Right cardiac atrium (tissue), 5 donors: Measurements from ENCODE around the gene MAGEC1. TPM values are rescaled to one million over a fixed set of nuclear protein-coding genes. Genes with fewer than 3 reads are reported as not detected.
"Not testable (repeated sequence)": the region's sequence is repeated elsewhere in the genome, so short reads cannot be mapped to it uniquely, and the experiment has no call there.

ENCODE experiments used
- ATAC-seq, 2 donors: fragments of 200-7000 bp; cut with Tn5 transposase; one replicate each; pipeline versions ENCODE4 v1.8.0 to v1.9.1; 2020; ENCODE audit warnings: moderate library complexity in 2 of 2, mild to moderate bottlenecking in 1 of 2
- DNase-seq, 3 donors: peaks; one replicate each; pipeline ENCODE4 v3.0.0-alpha.2; 2020
- H3K27ac ChIP-seq: one replicate; pipeline ENCODE4 v1.5.1; 2013; ENCODE audit warnings: mild to moderate bottlenecking, low read length, control low read depth, moderate library complexity
- H3K27me3 ChIP-seq: one replicate; pipeline ENCODE4 v1.6.1; 2013; ENCODE audit not compliant: control insufficient read depth, insufficient read depth
- H3K4me1 ChIP-seq: one replicate; pipeline ENCODE4 v1.6.1; 2013; ENCODE audit warnings: low read length; ENCODE audit not compliant: control insufficient read depth, insufficient read depth
- H3K4me3 ChIP-seq: one replicate; pipeline ENCODE4 v1.5.1; 2013; ENCODE audit warnings: low read length, control low read depth
- H3K9me3 ChIP-seq: one replicate; pipeline ENCODE4 v1.6.1; 2013; ENCODE audit warnings: low read length; ENCODE audit not compliant: control insufficient read depth
- WGBS: extraction: QIAGEN DNeasy Blood & Tissue Kit; methylation state at CpG from one replicate; pipeline ENCODE4 v1.1.7; 2013; 5-methylcytosine and 5-hydroxymethylcytosine counted together
- intact Hi-C, 4 donors: fragments of 100-400 bp; cut with DNase I; formaldehyde crosslinking; loops; one replicate each; pipeline versions ENCODE4 v1.11.0 to v1.14.0; 2022 to 2023
- long read RNA-seq, 4 donors: library from polyadenylated mRNA; unstranded; transcript quantifications; one replicate each; pipeline ENCODE4 v2.0.0, GENCODE V29; 2020 to 2021
- polyA plus RNA-seq: library from polyadenylated mRNA; stranded (reverse); fragments of 200-250 nt; gene quantifications from one replicate; pipeline ENCODE4 v1.2.3, GENCODE V29; 2013
- total RNA-seq, 4 donors: library from RNA; stranded (reverse); fragmentation: NEBNext Ultra II Directional; extraction: Animal tissue kit (Norgen Biotek cat#: 25700); gene quantifications; one replicate each; pipeline ENCODE4 v1.2.1, GENCODE V29; 2021
- donor health status: healthy with polysubstance abuse.
- donor health status: DM: no; HTN: yes; CAD: no.
- donor health status: DM: no; HTN: no; CAD: no.
- donor health status: DM: no; HTN: yes; CAD: no; lungs with severe emphysema.
- donor health status: DM: yes; HTN: yes; CAD: no.

MAGEC1 gene, protein sequence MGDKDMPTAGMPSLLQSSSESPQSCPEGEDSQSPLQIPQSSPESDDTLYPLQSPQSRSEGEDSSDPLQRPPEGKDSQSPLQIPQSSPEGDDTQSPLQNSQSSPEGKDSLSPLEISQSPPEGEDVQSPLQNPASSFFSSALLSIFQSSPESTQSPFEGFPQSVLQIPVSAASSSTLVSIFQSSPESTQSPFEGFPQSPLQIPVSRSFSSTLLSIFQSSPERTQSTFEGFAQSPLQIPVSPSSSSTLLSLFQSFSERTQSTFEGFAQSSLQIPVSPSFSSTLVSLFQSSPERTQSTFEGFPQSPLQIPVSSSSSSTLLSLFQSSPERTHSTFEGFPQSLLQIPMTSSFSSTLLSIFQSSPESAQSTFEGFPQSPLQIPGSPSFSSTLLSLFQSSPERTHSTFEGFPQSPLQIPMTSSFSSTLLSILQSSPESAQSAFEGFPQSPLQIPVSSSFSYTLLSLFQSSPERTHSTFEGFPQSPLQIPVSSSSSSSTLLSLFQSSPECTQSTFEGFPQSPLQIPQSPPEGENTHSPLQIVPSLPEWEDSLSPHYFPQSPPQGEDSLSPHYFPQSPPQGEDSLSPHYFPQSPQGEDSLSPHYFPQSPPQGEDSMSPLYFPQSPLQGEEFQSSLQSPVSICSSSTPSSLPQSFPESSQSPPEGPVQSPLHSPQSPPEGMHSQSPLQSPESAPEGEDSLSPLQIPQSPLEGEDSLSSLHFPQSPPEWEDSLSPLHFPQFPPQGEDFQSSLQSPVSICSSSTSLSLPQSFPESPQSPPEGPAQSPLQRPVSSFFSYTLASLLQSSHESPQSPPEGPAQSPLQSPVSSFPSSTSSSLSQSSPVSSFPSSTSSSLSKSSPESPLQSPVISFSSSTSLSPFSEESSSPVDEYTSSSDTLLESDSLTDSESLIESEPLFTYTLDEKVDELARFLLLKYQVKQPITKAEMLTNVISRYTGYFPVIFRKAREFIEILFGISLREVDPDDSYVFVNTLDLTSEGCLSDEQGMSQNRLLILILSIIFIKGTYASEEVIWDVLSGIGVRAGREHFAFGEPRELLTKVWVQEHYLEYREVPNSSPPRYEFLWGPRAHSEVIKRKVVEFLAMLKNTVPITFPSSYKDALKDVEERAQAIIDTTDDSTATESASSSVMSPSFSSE
- total RNA-seq = not detected
- polyA plus RNA-seq = not detected
- long read RNA-seq, donor 1 = 0 reads
- long read RNA-seq, donor 2 = 0 reads
- long read RNA-seq, donor 3 = 0 reads
- long read RNA-seq, donor 4 = 0 reads

- 94% methylated on average over 24 of the region's 25 CpGs for WGBS
- DNase-seq (no peak), ATAC-seq (no peak)
- Histone ChIP-seq H3K9me3 (no peaks in the 10 kb centered on the region), H3K27ac (no peak within 1 kb of the TSS), H3K4me1 (no peaks in the 10 kb centered on the region), H3K4me3 (no peak within 1 kb of the TSS), H3K27me3 (no peaks in the 10 kb centered on the region)
- intact Hi-C loops = no loop called here
These were observed at the start of gene MAGEC1 for GRCh38 chrX:141903400-141904155. MAGEC1 (plus strand) TSS chrX:141903894; CDS start chrX:141905073, 1,179 bp downstream.

DNA sequence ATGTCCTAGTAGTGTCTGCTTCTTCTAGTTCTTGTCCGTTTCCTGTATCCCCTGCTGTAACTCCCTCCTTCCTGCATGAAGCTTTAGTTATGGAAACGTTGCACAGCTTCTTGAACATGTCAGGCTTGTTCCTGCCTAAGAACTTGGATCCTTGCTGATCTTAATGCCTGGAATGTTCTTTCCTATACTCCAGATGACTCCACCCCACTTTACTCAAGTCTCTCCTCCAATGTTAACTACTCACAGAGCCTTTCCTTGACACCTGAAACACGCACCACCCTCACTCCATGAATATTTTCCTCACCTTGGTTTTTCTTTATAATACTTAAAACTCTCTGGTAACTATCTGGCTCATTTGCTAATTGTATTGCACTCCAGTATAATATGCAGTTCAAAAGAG lies 46.2 kb upstream of the MAGEC1 start:
- Histone ChIP-seq H3K27me3 (no peaks in the 10 kb centered on the region), H3K4me3 (no peak overlapping the region), H3K9me3 (no peaks in the 10 kb centered on the region), H3K4me1 (no peaks in the 10 kb centered on the region), H3K27ac (no peak overlapping the region)
- DNase-seq = no peak
- whole genome bisulfite sequencing = 49% methylated on average over 3 of the region's 3 CpGs
- intact Hi-C loops = no loop called here
- ATAC-seq = no peak

GRCh38 chrX:141879616-141880015 lies 24.1 kb upstream of the MAGEC1 start:
- no peaks in the 10 kb centered on the region for H3K9me3 ChIP-seq
- intact Hi-C loops = no loop called here
- DNase-seq (no peak), ATAC-seq (no peak)
- no peaks in the 10 kb centered on the region for H3K27me3 ChIP-seq
- H3K4me3 ChIP-seq = no peak overlapping the region
- H3K27ac ChIP-seq = no peak overlapping the region
- H3K4me1 ChIP-seq = peaks cover 1% of the 10 kb centered on the region
- WGBS = 73% methylated on average over 5 of the region's 5 CpGs

- H3K27ac ChIP-seq, intact Hi-C loops, H3K4me3 ChIP-seq, H3K4me1 ChIP-seq, ATAC-seq, H3K9me3 ChIP-seq, H3K27me3 ChIP-seq, DNase-seq: not testable (repeated sequence)
- WGBS = 74% methylated on average over 5 of the region's 5 CpGs
These were observed 14.9 kb upstream of the MAGEC1 start for GRCh38 chrX:141888811-141889210.

DNA sequence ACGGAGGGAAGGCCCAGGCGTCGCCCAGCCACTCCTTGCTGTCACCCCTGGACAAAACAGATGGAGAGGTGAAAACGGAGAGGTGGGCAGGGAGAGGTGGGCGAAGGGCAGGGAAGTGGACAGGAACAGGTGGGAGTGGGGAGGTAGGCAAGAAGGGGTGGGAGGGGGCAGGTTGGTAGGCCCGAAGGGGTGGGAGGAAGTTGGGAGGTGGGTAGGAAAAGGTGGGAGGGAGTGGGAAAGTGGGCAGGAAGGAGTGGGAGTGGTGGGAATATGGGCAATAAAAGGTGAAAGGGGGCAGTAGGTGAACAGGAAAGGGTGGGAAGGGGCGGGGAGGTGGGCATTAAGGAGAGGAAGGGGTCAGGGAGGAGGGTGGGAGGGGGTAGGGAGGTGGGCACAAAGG lies 9.0 kb upstream of the MAGEC1 start:
- Histone ChIP-seq H3K9me3 (no peaks in the 10 kb centered on the region), H3K4me3 (no peak overlapping the region), H3K27ac (no peak overlapping the region), H3K4me1 (no peaks in the 10 kb centered on the region), H3K27me3 (no peaks in the 10 kb centered on the region)
- WGBS = 84% methylated on average over 7 of the region's 7 CpGs
- no peak for DNase-seq
- intact Hi-C loops = no loop called here
- no peak for ATAC-seq

- DNase-seq = no peak
- ATAC-seq = no peak
- Histone ChIP-seq H3K4me3 (no peak overlapping the region), H3K27me3 (no peaks in the 10 kb centered on the region), H3K9me3 (no peaks in the 10 kb centered on the region), H3K4me1 (no peaks in the 10 kb centered on the region), H3K27ac (no peak overlapping the region)
- 88% methylated on average over 2 of the region's 2 CpGs for WGBS
- intact Hi-C loops = no loop called here
These were observed 6.0 kb upstream of the MAGEC1 start for GRCh38 chrX:141897690-141898089.

DNA sequence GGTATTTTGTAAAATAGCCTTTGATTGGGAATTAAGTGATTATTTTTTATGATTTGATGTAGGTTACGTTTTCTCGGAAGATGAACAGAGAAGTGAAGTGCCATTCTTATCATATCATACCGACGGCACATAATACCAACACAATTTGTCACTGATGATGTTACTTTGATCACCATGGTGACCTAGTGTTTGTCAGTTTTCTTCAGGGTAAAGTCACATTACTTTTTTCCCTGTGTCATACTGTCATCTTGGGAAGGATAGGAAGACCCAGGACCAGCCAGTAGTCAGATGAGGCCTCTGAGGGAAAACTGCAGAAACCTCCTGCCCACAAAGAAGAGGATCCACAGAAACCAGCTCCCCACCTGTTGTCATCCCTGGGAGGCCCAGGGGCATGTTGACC lies 1.3 kb upstream of the MAGEC1 start:
- 55% methylated on average over 4 of the region's 4 CpGs for WGBS
- Histone ChIP-seq H3K4me3 (no peak overlapping the region), H3K4me1 (no peaks in the 10 kb centered on the region), H3K9me3 (no peaks in the 10 kb centered on the region), H3K27ac (no peak overlapping the region), H3K27me3 (no peaks in the 10 kb centered on the region)
- DNase-seq = no peak
- intact Hi-C loops = no loop called here
- no peak for ATAC-seq

GRCh38 chrX:141904262-141904661 lies 568 bp downstream of the MAGEC1 start:
- DNase-seq (no peak), ATAC-seq (no peak)
- Histone ChIP-seq H3K9me3 (no peaks in the 10 kb centered on the region), H3K4me3 (no peak overlapping the region), H3K4me1 (no peaks in the 10 kb centered on the region), H3K27me3 (no peaks in the 10 kb centered on the region), H3K27ac (no peak overlapping the region)
- intact Hi-C loops = no loop called here
- WGBS = 84% methylated on average over 6 of the region's 6 CpGs

DNA sequence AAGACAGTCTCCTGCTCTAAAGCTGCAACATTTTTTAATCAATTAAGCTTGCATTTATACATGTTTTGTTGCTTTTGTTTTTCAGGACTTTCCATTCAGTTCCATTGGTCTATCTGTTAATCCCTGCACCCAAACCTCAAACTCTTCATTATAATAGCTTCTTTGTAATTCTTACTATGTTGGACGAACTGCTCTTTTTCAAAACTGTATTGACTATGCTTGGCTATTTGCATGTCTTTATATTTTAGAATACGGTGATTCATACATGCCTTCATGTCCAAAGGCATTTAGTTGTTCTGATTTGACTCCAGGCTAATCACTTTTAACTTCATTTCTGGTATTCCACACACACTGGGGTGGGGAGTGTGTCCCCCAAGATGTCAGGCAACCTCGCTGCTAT lies 14.1 kb downstream of the MAGEC1 start:
- ATAC-seq (no peak), DNase-seq (no peak)
- no peaks in the 10 kb centered on the region for H3K4me1 ChIP-seq
- no peak overlapping the region for H3K27ac ChIP-seq
- H3K27me3 ChIP-seq = no peaks in the 10 kb centered on the region
- H3K4me3 ChIP-seq = no peak overlapping the region
- H3K9me3 ChIP-seq = no peaks in the 10 kb centered on the region
- WGBS = 64% methylated on average over 3 of the region's 3 CpGs
- intact Hi-C loops = no loop called here

GRCh38 chrX:141924293-141924692 lies 20.6 kb downstream of the MAGEC1 start:
- Histone ChIP-seq H3K27me3 (no peaks in the 10 kb centered on the region), H3K4me3 (no peak overlapping the region), H3K9me3 (no peaks in the 10 kb centered on the region), H3K4me1 (no peaks in the 10 kb centered on the region), H3K27ac (no peak overlapping the region)
- intact Hi-C loops = no loop called here
- 63% methylated on average over 2 of the region's 2 CpGs for WGBS
- no peak for ATAC-seq
- no peak for DNase-seq
